Brain pericyte (primary cell): ENCODE data around the gene SAG.
"Not testable (repeated sequence)": the region's sequence is repeated elsewhere in the genome, so short reads cannot be mapped to it uniquely, and the experiment has no call there.

ENCODE experiments used
- DNase-seq: peaks from one replicate; pipeline ENCODE4 v3.0.0-alpha.2; 2012; ENCODE audit warnings: low read depth, low spot score

The SAG gene

DNA sequence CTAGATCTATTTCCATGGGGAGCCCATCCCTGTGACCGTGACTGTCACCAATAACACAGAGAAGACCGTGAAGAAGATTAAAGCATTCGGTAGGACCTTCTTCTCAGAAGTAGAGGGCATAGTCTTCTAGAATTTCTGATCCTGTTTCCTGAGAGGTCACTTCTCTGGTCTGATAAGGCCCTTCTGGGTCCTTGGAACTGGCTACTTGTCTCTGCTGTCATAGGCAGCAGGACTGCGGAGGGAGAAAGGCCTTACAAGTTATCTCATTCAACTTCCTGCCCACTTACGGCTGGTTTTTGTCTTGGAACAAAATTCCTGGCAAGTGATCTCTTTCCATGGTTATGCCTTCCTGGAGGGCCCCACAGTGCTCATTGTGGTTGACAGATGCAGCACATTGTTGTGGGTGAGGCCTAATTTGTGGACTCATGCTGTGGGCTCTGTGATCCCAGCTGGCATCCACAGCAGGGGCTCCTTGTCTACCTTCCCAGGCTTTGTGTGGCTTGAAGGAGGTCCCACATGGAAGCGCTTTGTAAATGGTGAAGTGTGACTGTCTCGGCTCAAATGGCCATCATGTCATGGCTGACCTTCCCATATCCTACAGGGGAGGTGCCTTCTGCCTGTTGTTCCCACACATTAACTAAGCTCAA is 22.0 kb downstream of the SAG start:
- no peak for DNase-seq

DNA sequence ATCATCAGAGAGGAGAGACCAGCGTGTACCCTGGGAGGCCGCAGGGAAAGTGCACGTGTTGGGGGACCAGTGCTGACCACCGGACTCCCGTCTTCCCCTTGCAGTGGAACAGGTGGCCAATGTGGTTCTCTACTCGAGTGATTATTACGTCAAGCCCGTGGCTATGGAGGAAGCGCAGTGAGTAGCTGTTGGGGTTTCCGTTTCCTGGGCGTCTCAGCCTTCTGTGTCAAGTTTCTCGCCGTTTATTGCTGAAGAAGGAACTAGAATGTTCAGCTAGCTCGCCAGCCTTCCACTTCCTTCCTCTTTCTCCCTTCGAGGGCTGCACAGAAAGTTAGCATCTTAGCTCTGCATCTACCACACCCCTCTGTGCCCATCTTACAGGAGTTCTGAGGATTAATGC is 23.9 kb downstream of the SAG start:
- DNase-seq, result no peak

DNA sequence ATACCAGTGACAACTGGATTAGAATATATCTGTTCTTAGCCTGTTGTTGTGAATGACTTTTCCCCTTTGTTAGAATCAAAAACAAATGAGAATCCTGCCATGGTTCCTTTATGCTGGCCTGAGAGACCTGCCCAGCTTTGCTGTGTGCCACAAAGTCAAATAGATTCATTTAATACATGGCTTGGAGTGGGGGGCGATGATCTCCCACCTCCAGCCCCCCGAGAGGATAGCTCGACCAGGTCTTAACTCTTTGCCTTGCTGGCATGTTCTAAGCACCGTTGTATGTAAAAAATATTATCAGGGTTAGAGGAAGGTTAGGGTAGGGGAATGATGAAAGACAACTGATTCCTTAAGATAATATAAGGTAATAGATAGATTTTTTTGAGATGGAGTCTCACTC is 24.5 kb downstream of the SAG start:
- no peak for DNase-seq

DNA sequence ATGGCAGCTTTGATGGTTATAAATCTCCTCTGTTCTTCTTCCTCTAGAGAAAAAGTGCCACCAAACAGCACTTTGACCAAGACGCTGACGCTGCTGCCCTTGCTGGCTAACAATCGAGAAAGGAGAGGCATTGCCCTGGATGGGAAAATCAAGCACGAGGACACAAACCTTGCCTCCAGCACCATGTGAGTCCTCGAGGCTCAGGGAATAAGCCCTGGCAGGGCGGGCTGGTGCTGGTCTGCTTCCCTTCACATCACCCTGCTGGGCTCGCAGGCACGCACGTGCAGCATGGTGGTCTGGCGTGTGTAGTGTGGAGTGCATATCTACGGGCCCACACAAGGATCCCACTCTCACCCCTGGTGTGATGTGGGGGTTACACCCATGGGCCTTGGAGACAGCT is 27.3 kb downstream of the SAG start:
- DNase-seq, result no peak

DNA sequence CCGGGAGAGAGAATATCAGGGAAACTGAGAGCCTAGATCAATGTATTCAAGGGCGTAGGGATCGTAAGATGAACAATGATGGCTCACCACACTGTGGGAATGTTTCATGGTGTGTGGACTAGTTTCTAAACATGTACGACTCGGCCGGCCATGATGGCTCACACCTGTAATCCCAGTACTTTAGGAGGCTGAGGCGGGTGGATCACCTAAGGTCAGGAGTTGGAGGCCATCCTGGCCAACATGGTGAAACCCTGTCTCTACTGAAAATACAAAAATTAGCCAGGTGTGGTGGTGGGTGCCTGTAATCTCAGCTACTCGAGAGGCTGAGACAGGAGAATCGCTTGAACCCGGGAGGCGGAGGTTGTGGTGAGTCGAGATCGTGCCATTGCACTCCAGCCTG is 28.5 kb downstream of the SAG start:
- DNase-seq, result not testable (repeated sequence)

DNA sequence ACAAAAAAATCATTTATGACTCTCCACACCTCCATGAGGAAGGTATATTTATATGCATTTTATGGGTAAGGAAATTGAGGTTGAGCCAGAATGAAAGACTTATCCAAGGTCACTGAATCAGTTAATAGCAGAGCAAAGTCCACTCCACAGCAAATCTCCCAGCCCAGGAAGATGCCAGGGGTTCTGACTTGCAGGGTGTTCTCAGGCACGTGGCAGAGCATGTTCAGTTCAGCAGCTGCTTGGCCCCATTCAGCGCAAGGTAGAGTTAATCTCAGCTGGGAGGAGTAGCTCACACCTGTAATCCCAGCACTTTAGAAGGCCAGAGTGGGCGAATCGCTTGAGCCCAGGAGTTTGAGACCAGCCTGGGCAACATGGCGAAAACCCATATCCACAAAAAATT is 28.9 kb downstream of the SAG start:
- DNase-seq, result no peak

DNA sequence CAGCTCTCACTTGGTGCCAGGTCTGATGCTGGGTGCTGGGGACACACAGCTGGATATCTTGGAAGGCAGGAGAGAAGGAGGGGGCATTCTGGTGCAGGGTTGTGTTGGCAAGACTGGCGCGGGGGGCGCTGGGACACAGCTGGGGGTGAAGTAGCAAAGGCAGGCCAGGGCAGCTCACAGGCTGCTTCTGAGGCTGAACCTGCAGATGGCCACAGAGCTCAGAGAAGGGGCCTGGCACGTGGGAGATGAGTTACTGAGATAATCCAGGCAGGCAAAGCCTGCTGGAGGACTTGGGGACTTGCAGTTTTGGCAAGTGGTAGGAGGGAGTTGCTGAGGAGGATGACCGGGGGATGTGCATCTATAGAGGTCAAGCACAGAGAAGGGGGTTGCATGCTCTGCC is 30.4 kb downstream of the SAG start:
- no peak for DNase-seq

DNA sequence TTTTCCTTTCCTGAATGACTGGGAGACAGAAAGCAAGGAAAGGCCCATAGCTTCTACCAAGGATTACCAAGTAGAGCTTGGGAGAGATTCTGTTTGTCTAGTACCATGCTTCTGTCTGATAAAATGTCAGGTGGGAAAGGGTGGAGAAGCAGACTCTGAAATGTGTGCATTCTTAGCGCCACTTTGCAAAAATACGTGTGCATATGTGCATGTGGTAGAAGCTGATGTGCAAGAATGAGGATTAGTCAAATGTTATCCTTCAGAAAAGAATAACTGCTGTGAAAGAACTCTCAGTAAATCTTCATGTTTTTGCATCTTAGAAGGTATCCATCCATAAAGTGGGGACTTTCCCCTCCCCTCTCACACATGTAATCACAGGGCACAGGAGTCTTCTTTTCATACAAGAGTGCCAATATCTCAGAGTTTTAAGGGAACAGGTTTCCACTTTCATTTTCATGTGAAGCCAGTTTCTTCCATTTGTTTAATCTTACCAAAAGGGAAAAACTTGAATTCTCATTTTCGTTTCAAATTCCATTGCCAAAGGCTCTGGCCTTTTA is 31.3 kb downstream of the SAG start:
- DNase-seq, result no peak

DNA sequence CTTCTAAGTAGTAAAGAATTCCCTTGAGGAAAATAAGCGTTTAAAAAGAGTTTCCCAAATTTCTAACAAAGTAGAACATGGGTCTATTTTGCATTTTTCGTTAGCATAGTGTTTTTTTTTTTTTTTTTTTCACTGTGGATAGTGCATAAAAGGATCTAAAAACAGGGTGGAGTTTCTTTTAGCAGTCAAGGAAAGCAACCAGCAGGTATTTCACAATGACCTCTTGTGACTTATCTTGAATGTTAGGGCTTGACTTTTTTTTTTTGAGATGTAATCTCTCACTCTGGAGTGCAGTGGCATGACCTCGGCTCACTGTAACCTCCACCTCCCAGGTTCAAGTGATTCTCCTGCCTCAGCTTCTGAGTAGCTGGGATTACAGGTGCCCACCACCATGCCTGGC is 31.8 kb downstream of the SAG start:
- DNase-seq, result no peak

DNA sequence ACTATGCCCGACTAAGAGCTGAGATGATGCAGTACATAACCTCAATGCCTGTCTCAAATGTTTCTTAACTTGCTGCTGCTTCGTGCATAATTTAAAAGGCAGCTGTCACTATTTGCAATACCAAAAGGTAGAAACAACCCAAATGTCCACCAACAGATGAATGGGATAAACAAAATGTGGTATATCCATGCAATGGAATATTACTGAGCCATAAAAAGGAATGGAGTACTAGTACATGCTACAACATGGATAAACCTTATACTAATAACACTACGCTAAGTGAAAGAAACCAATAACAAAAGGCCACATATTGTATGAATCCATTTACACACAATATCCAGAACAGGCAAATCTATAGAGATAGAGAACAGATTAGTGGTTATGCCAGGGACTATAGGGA is 33.7 kb downstream of the SAG start:
- DNase-seq, result no peak

DNA sequence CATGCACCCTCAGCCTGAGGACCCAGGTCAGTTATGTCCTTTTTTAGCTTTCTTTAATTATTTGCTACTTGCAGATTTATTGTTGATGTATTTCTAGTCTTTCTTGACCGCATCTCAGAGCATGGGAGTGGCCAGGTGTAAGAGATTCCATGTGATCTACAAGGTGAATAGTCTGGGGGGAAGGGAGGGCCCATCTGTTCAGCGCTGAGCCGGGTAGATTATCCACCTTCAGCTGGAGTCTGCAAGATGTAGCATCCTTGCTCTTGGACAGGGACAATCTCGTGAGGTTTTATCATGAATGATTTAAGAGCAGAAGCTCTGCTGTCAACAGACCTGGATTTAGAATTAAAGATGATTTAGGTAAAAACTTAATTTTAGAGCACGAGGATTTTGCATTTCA is 34.7 kb downstream of the SAG start:
- DNase-seq, result no peak

DNA sequence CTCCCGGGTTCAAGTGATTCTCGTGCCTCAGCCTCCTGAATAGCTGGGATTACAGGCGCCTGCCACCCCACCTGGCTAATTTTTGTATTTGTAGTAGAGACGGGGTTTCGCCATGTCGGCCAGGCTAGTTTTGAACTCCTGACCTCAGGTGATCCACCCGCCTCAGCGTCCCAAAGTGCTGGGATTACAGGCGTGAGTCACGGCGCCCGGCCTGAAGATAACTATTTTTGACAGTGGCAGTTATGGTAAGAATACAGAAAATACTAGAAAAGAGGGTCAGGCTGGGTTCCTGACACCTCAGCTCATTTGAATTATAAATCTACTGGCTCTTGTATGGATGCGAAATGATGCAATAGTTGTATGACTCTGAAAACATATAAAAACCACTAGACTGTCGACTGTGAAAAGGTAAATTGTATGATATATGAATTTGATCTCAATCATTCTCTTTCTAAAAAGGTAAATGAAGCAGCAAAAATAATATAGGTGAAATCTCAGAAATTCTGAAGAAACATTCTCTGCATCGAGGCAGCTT is 35.6 kb downstream of the SAG start:
- DNase-seq, result no peak

DNA sequence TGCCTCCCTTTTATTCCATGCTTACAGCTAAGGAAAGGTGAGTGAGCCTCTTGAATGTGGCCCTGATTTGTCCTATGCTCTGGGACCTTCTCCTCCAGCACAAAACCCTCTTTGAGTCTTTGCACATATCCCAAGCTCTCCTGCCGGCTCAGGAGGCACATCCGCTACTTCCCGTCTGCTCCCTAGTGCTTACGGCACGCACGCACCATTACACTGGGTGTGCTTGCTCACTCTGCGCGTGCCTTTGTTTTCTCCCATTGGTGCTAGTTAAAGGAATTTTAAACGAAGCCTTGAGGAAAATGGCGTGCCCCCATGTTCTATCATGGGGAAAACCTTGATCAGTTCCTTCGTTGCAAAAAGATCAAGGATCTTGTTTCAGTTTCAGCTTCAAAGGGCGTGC is 38.8 kb downstream of the SAG start:
- no peak for DNase-seq

DNA sequence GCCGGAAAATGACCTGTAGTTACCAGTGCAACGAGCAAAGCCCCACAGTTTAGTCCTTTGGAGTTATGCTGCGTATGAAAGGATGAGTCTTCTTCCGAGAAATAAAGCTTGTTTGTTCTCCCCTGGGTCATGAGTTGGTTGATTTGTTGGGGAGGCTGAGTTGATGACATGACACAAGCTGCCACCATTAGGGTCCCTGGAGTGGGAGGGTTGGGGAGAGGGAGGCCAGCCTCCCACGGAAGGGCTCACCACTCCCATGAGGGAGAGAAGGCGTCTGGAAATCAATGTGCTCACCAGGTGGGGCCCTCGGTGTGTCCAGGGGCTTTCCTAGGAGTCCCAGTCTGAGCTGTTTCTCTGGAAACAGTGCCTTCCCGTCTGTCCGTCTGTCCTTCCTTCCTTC is 39.3 kb downstream of the SAG start:
- DNase-seq, result no peak

DNA sequence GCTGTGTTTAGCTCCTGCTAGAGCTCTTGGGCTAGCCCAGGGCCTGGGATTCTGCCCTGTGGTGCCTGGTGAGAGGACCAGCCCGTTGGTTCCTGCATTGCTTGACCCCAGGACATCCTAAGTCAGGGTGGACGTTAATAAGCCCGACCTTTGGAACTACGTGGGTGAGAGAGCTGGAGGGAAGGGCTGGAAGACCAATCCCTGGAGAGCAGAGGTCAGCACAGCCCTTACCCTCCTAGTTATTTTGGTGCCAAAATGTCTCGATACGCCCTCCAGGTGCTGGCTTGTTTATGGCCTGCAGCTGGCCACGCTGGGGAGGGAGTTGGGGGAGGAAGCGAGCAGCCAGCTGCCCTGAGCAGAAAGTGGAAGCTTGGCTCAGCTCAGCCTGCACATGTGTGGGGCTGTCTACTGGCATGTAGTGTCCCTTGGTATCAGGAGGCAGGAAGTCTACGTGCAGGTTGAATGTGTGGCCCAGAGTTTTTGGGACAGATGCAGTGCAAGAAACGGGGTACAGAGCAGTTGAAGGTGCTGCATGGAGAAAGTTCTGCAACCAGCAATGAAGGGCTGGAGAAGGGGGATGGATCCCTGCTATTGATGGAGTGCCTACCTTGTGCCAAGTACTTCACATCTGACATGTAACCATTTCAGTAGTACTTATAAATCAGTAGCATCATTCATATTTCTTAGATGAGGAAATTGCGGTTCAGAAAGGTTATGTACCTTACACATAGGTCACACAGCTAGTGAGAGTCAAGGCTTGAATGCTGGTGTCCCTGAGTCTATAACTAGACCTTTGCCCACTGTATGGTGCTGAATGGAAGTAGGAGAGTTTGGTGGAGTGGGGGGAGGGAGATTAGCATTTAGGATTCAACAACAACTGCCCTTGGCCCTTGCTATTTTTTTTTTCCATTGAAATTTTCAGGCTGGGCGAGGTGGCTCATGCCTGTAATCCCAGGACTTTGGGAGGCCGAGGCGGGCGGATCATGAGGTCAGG is 41.7 kb downstream of the SAG start:
- DNase-seq, result no peak

DNA sequence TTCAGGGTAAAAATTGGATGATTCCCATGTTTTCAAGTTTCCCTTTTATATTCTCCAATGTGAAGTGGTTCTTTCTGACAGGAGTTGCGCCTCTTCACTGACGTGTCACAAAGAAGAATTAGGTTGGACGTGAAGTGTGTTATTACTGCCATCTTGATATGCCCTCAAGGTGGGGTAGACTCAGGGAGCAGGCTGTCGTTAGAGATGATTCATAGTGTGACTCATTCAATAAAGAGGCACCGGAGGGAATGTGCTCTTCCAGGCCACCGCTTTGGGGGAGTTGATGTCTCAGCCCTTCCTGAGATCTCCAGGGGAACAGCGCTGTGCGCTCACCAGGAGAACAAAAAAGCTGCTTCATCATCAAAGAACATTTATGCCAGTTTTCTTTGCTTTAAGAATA is 43.1 kb downstream of the SAG start:
- no peak for DNase-seq

DNA sequence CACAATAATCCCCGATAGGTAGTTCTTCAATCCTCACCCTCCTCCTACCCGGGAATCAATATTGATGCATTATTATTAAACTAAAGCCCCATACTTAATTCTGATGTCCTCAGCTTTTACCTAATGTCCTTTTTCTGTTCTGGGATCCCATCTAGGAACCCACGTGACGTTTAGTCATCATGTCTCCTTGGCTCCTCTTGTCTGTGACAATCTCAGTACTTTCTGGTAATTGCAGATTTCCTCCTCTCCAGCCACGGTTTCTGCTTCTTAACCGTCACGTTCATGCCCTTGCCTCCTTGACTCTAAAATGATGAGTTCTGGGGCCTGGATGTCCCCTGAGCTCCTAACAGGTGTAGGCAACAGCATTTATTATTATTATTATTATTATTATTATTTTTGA is 43.8 kb downstream of the SAG start:
- no peak for DNase-seq

DNA sequence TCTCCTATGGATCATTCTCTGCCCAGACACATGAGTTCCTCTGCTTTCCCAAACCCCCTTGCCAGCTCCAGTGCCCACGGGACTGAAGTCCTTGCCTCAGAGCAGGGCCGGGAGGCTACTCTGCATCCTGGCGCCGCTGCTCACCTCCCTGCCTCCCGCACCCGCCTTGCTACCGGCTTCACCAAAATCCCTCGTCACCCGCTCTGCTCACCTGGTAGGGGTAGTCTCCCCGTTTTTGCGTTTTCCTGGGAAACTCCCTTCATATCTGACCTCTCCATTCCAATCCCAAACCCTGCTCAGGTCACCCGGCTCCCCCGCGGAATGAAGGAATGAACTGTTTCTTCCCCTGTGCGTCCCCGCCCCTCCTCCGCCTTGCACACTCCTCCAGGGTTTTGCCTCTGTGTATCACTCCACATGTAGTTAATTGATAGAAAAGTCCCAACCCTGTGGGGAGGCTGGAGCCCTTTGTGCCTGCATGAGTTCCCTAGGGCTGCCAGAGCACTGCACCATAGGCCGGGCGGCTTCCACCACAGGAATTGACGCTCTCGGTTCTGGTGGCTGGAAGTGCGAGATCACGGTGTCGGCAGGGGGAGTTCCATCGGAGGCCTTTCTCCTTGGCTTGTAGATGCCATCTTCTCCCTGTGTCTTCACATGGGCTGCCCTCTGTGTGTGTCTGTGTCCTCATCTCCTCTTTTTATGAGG is 44.7 kb downstream of the SAG start:
- no peak for DNase-seq

DNA sequence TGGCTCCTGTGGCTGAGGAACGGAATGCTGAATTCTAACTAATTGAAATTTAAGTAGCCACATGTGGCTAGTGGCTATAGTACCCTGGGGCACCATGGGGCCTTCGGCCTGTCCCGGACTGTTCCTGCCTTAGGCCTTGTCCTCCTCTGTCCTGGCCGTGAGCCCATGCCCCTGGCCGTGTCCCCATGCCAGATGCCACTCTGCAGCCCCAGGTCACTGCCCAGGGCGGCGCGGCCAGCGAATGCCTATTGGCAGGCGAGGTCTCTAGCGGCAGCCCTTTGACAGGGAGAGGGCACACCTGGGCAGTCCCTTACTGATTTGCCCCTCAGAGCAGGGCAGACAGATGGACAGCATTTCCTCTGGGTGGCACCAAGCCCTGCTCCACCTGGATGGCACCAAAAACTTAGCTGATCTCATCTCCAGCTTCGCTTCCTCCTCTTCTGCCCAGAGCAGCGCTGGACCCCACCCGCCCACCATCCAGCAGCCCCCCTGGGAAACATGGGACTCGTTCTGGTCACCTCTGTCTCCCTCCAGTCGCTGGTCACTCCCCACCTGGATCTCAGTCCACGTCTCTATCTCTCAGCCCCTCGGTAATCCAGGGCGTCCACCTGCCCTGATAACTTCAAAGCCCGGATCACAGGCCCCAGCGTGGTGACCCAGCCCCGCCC is 45.6 kb downstream of the SAG start:
- DNase-seq, result no peak

DNA sequence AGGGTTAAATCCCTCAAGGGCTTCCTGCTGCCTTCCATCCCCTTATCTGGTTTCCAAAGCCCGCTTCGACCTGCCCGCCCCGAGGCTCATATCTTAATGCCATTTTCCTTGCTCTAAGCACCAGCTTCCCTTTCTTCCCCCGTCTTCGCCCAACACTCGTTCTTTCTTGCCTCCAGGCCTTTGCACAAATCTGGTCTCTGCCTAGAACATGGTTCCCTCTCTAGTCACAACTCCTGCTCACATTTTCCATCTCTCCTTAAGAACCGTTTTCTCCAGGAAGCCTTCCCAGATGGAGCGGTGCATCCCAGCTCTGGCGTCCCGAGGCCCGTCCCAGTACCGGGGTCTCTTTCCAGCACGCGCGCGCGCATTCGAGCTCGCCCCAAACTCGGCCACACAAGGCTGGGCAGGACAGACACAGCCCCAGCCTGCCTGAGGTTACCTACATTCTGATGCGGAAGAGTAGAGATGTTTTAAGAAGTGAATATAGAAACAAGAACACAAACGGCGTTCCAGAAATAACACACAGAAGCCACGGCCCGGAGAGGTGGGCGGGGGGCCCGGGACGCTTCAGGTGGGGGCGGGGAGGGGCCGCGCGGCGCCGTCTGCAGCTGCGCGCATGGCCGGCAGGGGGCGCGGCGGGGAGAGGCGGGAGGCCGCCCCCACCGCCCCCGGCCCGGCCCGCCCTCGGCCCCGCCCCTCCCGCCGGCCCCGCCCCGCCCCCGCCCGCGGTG is 46.3 kb downstream of the SAG start, which contains the start of gene DGKD:
Gene DGKD (plus strand): TSS at position 726 of the 731 bp plus-strand sequence. CDS start 25 bp downstream, outside the sequence.
- no peak for DNase-seq

DNA sequence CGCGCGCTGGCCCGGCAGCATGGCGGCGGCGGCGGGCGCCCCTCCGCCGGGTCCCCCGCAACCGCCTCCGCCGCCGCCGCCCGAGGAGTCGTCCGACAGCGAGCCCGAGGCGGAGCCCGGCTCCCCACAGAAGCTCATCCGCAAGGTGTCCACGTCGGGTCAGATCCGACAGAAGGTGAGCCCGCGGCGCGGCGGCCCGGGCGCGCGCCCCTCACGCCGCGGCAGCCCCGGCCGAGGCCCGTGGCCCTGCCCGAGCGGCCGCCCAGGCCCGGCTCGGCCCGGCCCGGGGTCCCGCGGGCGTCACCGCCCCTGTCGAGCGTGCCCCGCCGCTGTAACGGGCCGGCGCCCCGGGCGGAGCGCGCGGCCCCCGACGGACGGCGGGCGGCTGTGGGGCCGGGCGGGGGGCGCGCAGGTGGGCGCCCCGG is 46.9 kb downstream of the SAG start:
- DNase-seq, result no peak
